Endothelial cell of umbilical vein (primary cell): ENCODE data around the gene LY9. TPM values are rescaled to one million over a fixed set of nuclear protein-coding genes. Genes with fewer than 3 reads are reported as not detected.

Experiments
- BruUV-seq: library from RNA; stranded (reverse); fragments of 400-500 nt; replicated peaks from 2 replicates; lab custom pipeline; 2021; lab: Mats Ljungman, UMichigan
- CTCF ChIA-PET: fragments of 300-600, 350-600 bp; sonication (Branson Sonifier 250); formaldehyde crosslinking; loops from one replicate; lab custom pipeline; 2021; ENCODE audit warnings: antibody characterized with exemption, inconsistent platforms; lab: Charles Lee
- POLR2A ChIA-PET: fragments of 300-600, 350-600 bp; sonication (Branson Sonifier 250); formaldehyde crosslinking; loops from one replicate; lab custom pipeline; 2021; ENCODE audit warnings: antibody characterized with exemption, inconsistent platforms; lab: Charles Lee
- DNase-seq: peaks from one replicate; pipeline ENCODE4 v3.0.0-alpha.2; 2011; ENCODE audit warnings: low read depth, low spot score
- FAIRE-seq: peaks from 2 replicates; lab custom pipeline; 2011; peaks lifted over from hg19 to GRCh38; lab: Jason Lieb, UNC
- H2AFZ ChIP-seq: 2 replicates; pipeline ENCODE4 v1.6.0; 2012; ENCODE audit warnings: low read depth, low read length, control low read depth, inconsistent platforms
- H3K27ac ChIP-seq: 2 replicates; pipeline ENCODE4 v1.5.1; 2011; ENCODE audit warnings: low read depth, mild to moderate bottlenecking, control low read depth, low read length, moderate library complexity; ENCODE audit not compliant: insufficient read depth
- H3K27me3 ChIP-seq, 2 experiments: 2 replicates each; pipeline versions ENCODE4 v1.6.0 to v1.6.1; 2011; ENCODE audit warnings: low read length in 2 of 2, mixed read lengths in 1 of 2; ENCODE audit not compliant: control insufficient read depth in 2 of 2, insufficient read depth in 2 of 2
- H3K36me3 ChIP-seq, 2 experiments: 2 replicates in 1 of 2; 3 replicates in 1 of 2; pipeline ENCODE4 v1.5.1; 2011; ENCODE audit warnings: low read length in 2 of 2, mild to moderate bottlenecking in 1 of 2, moderate library complexity in 1 of 2; ENCODE audit not compliant: control insufficient read depth in 2 of 2, insufficient read depth in 2 of 2; ENCODE audit errors: extremely low read depth in 1 of 2
- H3K4me1 ChIP-seq: 3 replicates; pipeline ENCODE4 v1.5.1; 2011; ENCODE audit warnings: mild to moderate bottlenecking, low read length; ENCODE audit not compliant: control insufficient read depth, insufficient read depth; ENCODE audit errors: extremely low read depth
- H3K4me2 ChIP-seq: 2 replicates; pipeline ENCODE4 v1.6.1; 2011; ENCODE audit warnings: low read length, control low read depth, mixed read lengths; ENCODE audit not compliant: insufficient read depth
- H3K4me3 ChIP-seq, 3 experiments: fragments of 200-600 bp in 1 of 3; sonication (generic), shearing (Covaris generic) in 1 of 3; replicated peaks in 1 of 3; 2 replicates each; pipeline ENCODE4 v1.5.1; 2011 to 2016; ENCODE audit warnings: control low read depth in 3 of 3, low read length in 3 of 3, mild to moderate bottlenecking in 2 of 3, inconsistent platforms in 1 of 3, low read depth in 1 of 3, moderate library complexity in 1 of 3; ENCODE audit not compliant: insufficient read depth in 1 of 3
- H3K79me2 ChIP-seq: 2 replicates; pipeline ENCODE4 v1.6.0; 2012; ENCODE audit warnings: low read length, inconsistent platforms; ENCODE audit not compliant: control insufficient read depth, insufficient read depth
- H3K9ac ChIP-seq: replicated peaks from 2 replicates; pipeline ENCODE3; 2011; ENCODE audit warnings: low read length, control low read depth; ENCODE audit not compliant: insufficient read depth; ENCODE audit errors: extremely low read depth
- H3K9me1 ChIP-seq: replicated peaks from 3 replicates; pipeline ENCODE4 v1.6.0; 2011; ENCODE audit warnings: mild to moderate bottlenecking, low read length; ENCODE audit not compliant: control insufficient read depth, insufficient read depth; ENCODE audit errors: extremely low read depth
- H3K9me3 ChIP-seq: replicated peaks from 2 replicates; pipeline ENCODE4 v1.5.1; 2012; ENCODE audit warnings: low read length, inconsistent platforms; ENCODE audit not compliant: control insufficient read depth, insufficient read depth
- H4K20me1 ChIP-seq: replicated peaks from 2 replicates; pipeline ENCODE3; 2011; ENCODE audit warnings: mild to moderate bottlenecking, low read length; ENCODE audit not compliant: control insufficient read depth, insufficient read depth; ENCODE audit errors: extremely low read depth
- CTCF ChIP-seq, 2 donors: IDR thresholded peaks; 1 replicate in 1 of 2; 2 replicates in 1 of 2; pipeline ENCODE4 v1.5.1; 2011; ENCODE audit warnings: low read length in 2 of 2, mild to moderate bottlenecking in 2 of 2, moderate library complexity in 2 of 2, control low read depth in 1 of 2, inconsistent platforms in 1 of 2, low read depth in 1 of 2; ENCODE audit not compliant: insufficient read depth in 1 of 2; ENCODE audit errors: extremely low read depth in 1 of 2
- EZH2 ChIP-seq: IDR thresholded peaks from 2 replicates; pipeline ENCODE4 v1.6.1; 2012; ENCODE audit warnings: borderline replicate concordance, low read depth, mild to moderate bottlenecking, moderate library complexity, low read length, inconsistent platforms; ENCODE audit not compliant: severe bottlenecking
- FOS ChIP-seq: IDR thresholded peaks from 2 replicates; pipeline ENCODE4 v1.6.1; 2011; ENCODE audit warnings: mild to moderate bottlenecking, low read length, moderate library complexity, borderline replicate concordance; ENCODE audit not compliant: insufficient read depth
- GATA2 ChIP-seq: IDR thresholded peaks from 2 replicates; pipeline ENCODE4 v1.7.0; 2011; ENCODE audit warnings: low read depth, mild to moderate bottlenecking, moderate library complexity, mixed read lengths, low read length; ENCODE audit not compliant: insufficient read length, insufficient read depth
- JUN ChIP-seq: IDR thresholded peaks from 2 replicates; pipeline ENCODE4 v1.6.1; 2011; ENCODE audit warnings: borderline replicate concordance, low read depth; ENCODE audit not compliant: insufficient read length, insufficient read depth
- MAX ChIP-seq: IDR thresholded peaks from 2 replicates; pipeline ENCODE4 v1.6.1; 2011; ENCODE audit not compliant: insufficient read depth, insufficient read length
- MYC ChIP-seq: IDR thresholded peaks from one replicate; pipeline ENCODE4 v1.6.1; 2011; ENCODE audit warnings: mild to moderate bottlenecking, low read depth, low read length
- POLR2A ChIP-seq: IDR thresholded peaks from 2 replicates; pipeline ENCODE4 v1.6.1; 2012; ENCODE audit warnings: low read depth, mild to moderate bottlenecking, control low read depth, low read length
- POLR2AphosphoS5 ChIP-seq: IDR thresholded peaks from 2 replicates; pipeline ENCODE4 v1.6.1; 2012; ENCODE audit warnings: low read depth, mild to moderate bottlenecking, control low read depth, low read length, moderate library complexity; ENCODE audit not compliant: insufficient read depth
- dilution Hi-C: fragments of 300-500 bp; cut with MboI; formaldehyde crosslinking; loops from one replicate; pipeline ENCODE4 v1.15.0; 2019; ENCODE audit warnings: low sequenced_read_pairs; ENCODE audit not compliant: extremely low pct_ligation_motif_present
- intact Hi-C: fragments of 100-400 bp; cut with micrococcal nuclease; formaldehyde crosslinking; loops from one replicate; pipeline ENCODE4 v1.10.0; 2022
- polyA plus RNA-seq, 4 experiments: library from polyadenylated mRNA; depleted of rRNA in 3 of 4; stranded (reverse) in 3 of 4; unstranded in 1 of 4; fragments of >200 nt; gene quantifications; 2 replicates each; pipeline versions ENCODE4 v1.2.1 to v1.2.3, GENCODE V29; 2011 to 2012; ENCODE audit warnings: missing spikeins in 1 of 4
- total RNA-seq: library from RNA; stranded (reverse); gene quantifications from 2 replicates; pipeline ENCODE4 v1.2.3, GENCODE V29; 2021

LY9 gene
- total and polyA plus RNA-seq, 2 donors (not counting 3 experiments of a cell fraction or from before 2014, with no cell fraction given), result not detected

GRCh38 chr1:160752924-160753323 lies 43.0 kb upstream of the LY9 start:
- dilution Hi-C loops, result no loop called here
- Histone ChIP-seq H3K9me3 (no peaks in the 10 kb centered on the region), H3K36me3 (no peaks in the 10 kb centered on the region), H3K9ac (no peak overlapping the region), H3K4me1 (no peaks in the 10 kb centered on the region), H4K20me1 (no peaks in the 10 kb centered on the region), H3K27ac (no peak overlapping the region), H3K4me3 (no peak overlapping the region), H3K79me2 (no peaks in the 10 kb centered on the region), H2AFZ (no peak overlapping the region), H3K9me1 (no peaks in the 10 kb centered on the region), H3K4me2 (no peak overlapping the region), H3K27me3 (peaks cover 2 to 7% of the 10 kb centered on the region in 2 experiments)
- TF ChIP-seq FOS, result no peak
- no peak for TF ChIP-seq POLR2AphosphoS5
- no peak for TF ChIP-seq GATA2
- no peak for TF ChIP-seq MYC
- TF ChIP-seq POLR2A, result no peak
- TF ChIP-seq JUN, result no peak
- TF ChIP-seq EZH2, result no peak
- no peak for TF ChIP-seq CTCF (IDR thresholded peaks at IDR 0.05; ENCODE audit: extremely low read depth in 1 of 2, insufficient read depth in 1 of 2, low read depth in 1 of 2, low read length in 2 of 2)
- TF ChIP-seq MAX, result no peak
- no TSS peak for BruUV-seq
- ChIA-PET POLR2A (no interaction called here), CTCF (no interaction called here)
- intact Hi-C loops, result no loop called here
- FAIRE-seq (no peak), DNase-seq (no peak)
